Epithelial cell of proximal tubule (primary cell): Measurements from ENCODE around the gene CANX. TPM values are rescaled to one million over a fixed set of nuclear protein-coding genes. Genes with fewer than 3 reads are reported as not detected.
"Not testable (repeated sequence)": the region's sequence is repeated elsewhere in the genome, so short reads cannot be mapped to it uniquely, and the experiment has no call there.

ENCODE experiments used
- DNase-seq: peaks from one replicate; pipeline ENCODE4 v3.0.0-alpha.2; 2011; ENCODE audit warnings: low read depth
- H3K4me3 ChIP-seq: 2 replicates; pipeline ENCODE4 v1.5.1; 2011; ENCODE audit warnings: low read depth, mild to moderate bottlenecking, low read length
- CTCF ChIP-seq: conservative IDR thresholded peaks from 2 replicates; pipeline ENCODE4 v1.5.1; 2012; ENCODE audit warnings: low read depth, mild to moderate bottlenecking, low read length
- total RNA-seq: library from RNA; depleted of rRNA; stranded (reverse); fragments of >200 nt; gene quantifications from 2 replicates; pipeline ENCODE4 v1.2.3, GENCODE V29; 2015

The CANX gene
- total RNA-seq, 1 donor from 2014 or later = 467 TPM

- H3K4me3 ChIP-seq = peak overlapping the region; percentile 78
- TF ChIP-seq CTCF = no peak
- no peak for DNase-seq
Measured at GRCh38 chr5:179732918-179733771, 34.4 kb downstream of the CANX start.

GRCh38 chr5:179733772-179734126 lies 35.0 kb downstream of the CANX start:
- no peak for TF ChIP-seq CTCF
- H3K4me3 ChIP-seq = peak overlapping the region; percentile 78
- no peak for DNase-seq

GRCh38 chr5:179734536-179735164 lies 35.9 kb downstream of the CANX start:
- no peak for TF ChIP-seq CTCF
- peak overlapping the region; percentile 78 for H3K4me3 ChIP-seq
- no peak for DNase-seq

GRCh38 chr5:179738742-179739141 lies 40.0 kb downstream of the CANX start:
- TF ChIP-seq CTCF = no peak
- DNase-seq = no peak
- H3K4me3 ChIP-seq = no peak overlapping the region

GRCh38 chr5:179744106-179744505 lies 45.3 kb downstream of the CANX start:
- H3K4me3 ChIP-seq, DNase-seq: not testable (repeated sequence)

- DNase-seq = no peak
- H3K4me3 ChIP-seq = no peak overlapping the region
- TF ChIP-seq CTCF = no peak
Measured at GRCh38 chr5:179746872-179747271, 48.1 kb downstream of the CANX start.

- no peak for TF ChIP-seq CTCF
- H3K4me3 ChIP-seq = no peak overlapping the region
- no peak for DNase-seq
Measured at GRCh38 chr5:179747811-179748210, 49.0 kb downstream of the CANX start.
